Endothelial cell of umbilical vein (primary cell): ENCODE data around the gene ST3GAL5. TPM values are rescaled to one million over a fixed set of nuclear protein-coding genes. Genes with fewer than 3 reads are reported as not detected.

Experiments
- BruUV-seq: library from RNA; stranded (reverse); fragments of 400-500 nt; replicated peaks from 2 replicates; lab custom pipeline; 2021; lab: Mats Ljungman, UMichigan
- CTCF ChIA-PET: fragments of 300-600, 350-600 bp; sonication (Branson Sonifier 250); formaldehyde crosslinking; loops from one replicate; lab custom pipeline; 2021; ENCODE audit warnings: antibody characterized with exemption, inconsistent platforms; lab: Charles Lee
- POLR2A ChIA-PET: fragments of 300-600, 350-600 bp; sonication (Branson Sonifier 250); formaldehyde crosslinking; loops from one replicate; lab custom pipeline; 2021; ENCODE audit warnings: antibody characterized with exemption, inconsistent platforms; lab: Charles Lee
- DNase-seq: peaks from one replicate; pipeline ENCODE4 v3.0.0-alpha.2; 2011; ENCODE audit warnings: low read depth, low spot score
- FAIRE-seq: peaks from 2 replicates; lab custom pipeline; 2011; peaks lifted over from hg19 to GRCh38; lab: Jason Lieb, UNC
- H2AFZ ChIP-seq: 2 replicates; pipeline ENCODE4 v1.6.0; 2012; ENCODE audit warnings: low read depth, low read length, control low read depth, inconsistent platforms
- H3K27ac ChIP-seq: 2 replicates; pipeline ENCODE4 v1.5.1; 2011; ENCODE audit warnings: low read depth, mild to moderate bottlenecking, control low read depth, low read length, moderate library complexity; ENCODE audit not compliant: insufficient read depth
- H3K27me3 ChIP-seq, 2 experiments: 2 replicates each; pipeline versions ENCODE4 v1.6.0 to v1.6.1; 2011; ENCODE audit warnings: low read length in 2 of 2, mixed read lengths in 1 of 2; ENCODE audit not compliant: control insufficient read depth in 2 of 2, insufficient read depth in 2 of 2
- H3K36me3 ChIP-seq, 2 experiments: 2 replicates in 1 of 2; 3 replicates in 1 of 2; pipeline ENCODE4 v1.5.1; 2011; ENCODE audit warnings: low read length in 2 of 2, mild to moderate bottlenecking in 1 of 2, moderate library complexity in 1 of 2; ENCODE audit not compliant: control insufficient read depth in 2 of 2, insufficient read depth in 2 of 2; ENCODE audit errors: extremely low read depth in 1 of 2
- H3K4me1 ChIP-seq: 3 replicates; pipeline ENCODE4 v1.5.1; 2011; ENCODE audit warnings: mild to moderate bottlenecking, low read length; ENCODE audit not compliant: control insufficient read depth, insufficient read depth; ENCODE audit errors: extremely low read depth
- H3K4me2 ChIP-seq: 2 replicates; pipeline ENCODE4 v1.6.1; 2011; ENCODE audit warnings: low read length, control low read depth, mixed read lengths; ENCODE audit not compliant: insufficient read depth
- H3K4me3 ChIP-seq, 3 experiments: fragments of 200-600 bp in 1 of 3; sonication (generic), shearing (Covaris generic) in 1 of 3; replicated peaks in 1 of 3; 2 replicates each; pipeline ENCODE4 v1.5.1; 2011 to 2016; ENCODE audit warnings: control low read depth in 3 of 3, low read length in 3 of 3, mild to moderate bottlenecking in 2 of 3, inconsistent platforms in 1 of 3, low read depth in 1 of 3, moderate library complexity in 1 of 3; ENCODE audit not compliant: insufficient read depth in 1 of 3
- H3K79me2 ChIP-seq: 2 replicates; pipeline ENCODE4 v1.6.0; 2012; ENCODE audit warnings: low read length, inconsistent platforms; ENCODE audit not compliant: control insufficient read depth, insufficient read depth
- H3K9ac ChIP-seq: replicated peaks from 2 replicates; pipeline ENCODE3; 2011; ENCODE audit warnings: low read length, control low read depth; ENCODE audit not compliant: insufficient read depth; ENCODE audit errors: extremely low read depth
- H3K9me1 ChIP-seq: replicated peaks from 3 replicates; pipeline ENCODE4 v1.6.0; 2011; ENCODE audit warnings: mild to moderate bottlenecking, low read length; ENCODE audit not compliant: control insufficient read depth, insufficient read depth; ENCODE audit errors: extremely low read depth
- H3K9me3 ChIP-seq: replicated peaks from 2 replicates; pipeline ENCODE4 v1.5.1; 2012; ENCODE audit warnings: low read length, inconsistent platforms; ENCODE audit not compliant: control insufficient read depth, insufficient read depth
- H4K20me1 ChIP-seq: replicated peaks from 2 replicates; pipeline ENCODE3; 2011; ENCODE audit warnings: mild to moderate bottlenecking, low read length; ENCODE audit not compliant: control insufficient read depth, insufficient read depth; ENCODE audit errors: extremely low read depth
- GATA2 ChIP-seq: IDR thresholded peaks from 2 replicates; pipeline ENCODE4 v1.7.0; 2011; ENCODE audit warnings: low read depth, mild to moderate bottlenecking, moderate library complexity, mixed read lengths, low read length; ENCODE audit not compliant: insufficient read length, insufficient read depth
- MYC ChIP-seq: IDR thresholded peaks from one replicate; pipeline ENCODE4 v1.6.1; 2011; ENCODE audit warnings: mild to moderate bottlenecking, low read depth, low read length
- POLR2AphosphoS5 ChIP-seq: IDR thresholded peaks from 2 replicates; pipeline ENCODE4 v1.6.1; 2012; ENCODE audit warnings: low read depth, mild to moderate bottlenecking, control low read depth, low read length, moderate library complexity; ENCODE audit not compliant: insufficient read depth
- dilution Hi-C: fragments of 300-500 bp; cut with MboI; formaldehyde crosslinking; loops from one replicate; pipeline ENCODE4 v1.15.0; 2019; ENCODE audit warnings: low sequenced_read_pairs; ENCODE audit not compliant: extremely low pct_ligation_motif_present
- intact Hi-C: fragments of 100-400 bp; cut with micrococcal nuclease; formaldehyde crosslinking; loops from one replicate; pipeline ENCODE4 v1.10.0; 2022
- polyA plus RNA-seq, 4 experiments: library from polyadenylated mRNA; depleted of rRNA in 3 of 4; stranded (reverse) in 3 of 4; unstranded in 1 of 4; fragments of >200 nt; gene quantifications; 2 replicates each; pipeline versions ENCODE4 v1.2.1 to v1.2.3, GENCODE V29; 2011 to 2012; ENCODE audit warnings: missing spikeins in 1 of 4
- total RNA-seq: library from RNA; stranded (reverse); gene quantifications from 2 replicates; pipeline ENCODE4 v1.2.3, GENCODE V29; 2021
- TF ChIP-seq, protein P1 (sequence below): IDR thresholded peaks from 2 replicates; pipeline ENCODE4 v1.6.1; 2011; ENCODE audit not compliant: insufficient read depth, insufficient read length
- TF ChIP-seq, protein P2 (sequence below), 2 donors: IDR thresholded peaks; 1 replicate in 1 of 2; 2 replicates in 1 of 2; pipeline ENCODE4 v1.5.1; 2011; ENCODE audit warnings: low read length in 2 of 2, mild to moderate bottlenecking in 2 of 2, moderate library complexity in 2 of 2, control low read depth in 1 of 2, inconsistent platforms in 1 of 2, low read depth in 1 of 2; ENCODE audit not compliant: insufficient read depth in 1 of 2; ENCODE audit errors: extremely low read depth in 1 of 2

The ST3GAL5 gene
- total and polyA plus RNA-seq, 2 donors (not counting 3 experiments of a cell fraction or from before 2014, with no cell fraction given) = 9.5 to 16.0 TPM

- Histone ChIP-seq H3K4me3 (no peak overlapping the region), H3K4me1 (peaks cover 13% of the 10 kb centered on the region), H3K27ac (no peak overlapping the region), H3K4me2 (peak overlapping the region; percentile 1), H3K9me3 (no peaks in the 10 kb centered on the region), H4K20me1 (no peaks in the 10 kb centered on the region), H3K9me1 (no peaks in the 10 kb centered on the region), H3K27me3 (no peaks in the 10 kb centered on the region), H3K36me3 (no peaks in the 10 kb centered on the region), H3K79me2 (no peaks in the 10 kb centered on the region), H3K9ac (no peak overlapping the region), H2AFZ (peak overlapping the region; percentile 6)
- dilution Hi-C loops = no loop called here
- POLR2A ChIA-PET = no interaction called here
- no TSS peak for BruUV-seq
- TF ChIP-seq MYC (no peak), GATA2 (no peak), POLR2AphosphoS5 (peak; percentile 39)
- TF ChIP-seq, protein P1, sequence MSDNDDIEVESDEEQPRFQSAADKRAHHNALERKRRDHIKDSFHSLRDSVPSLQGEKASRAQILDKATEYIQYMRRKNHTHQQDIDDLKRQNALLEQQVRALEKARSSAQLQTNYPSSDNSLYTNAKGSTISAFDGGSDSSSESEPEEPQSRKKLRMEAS = no peak
- TF ChIP-seq, protein P2, sequence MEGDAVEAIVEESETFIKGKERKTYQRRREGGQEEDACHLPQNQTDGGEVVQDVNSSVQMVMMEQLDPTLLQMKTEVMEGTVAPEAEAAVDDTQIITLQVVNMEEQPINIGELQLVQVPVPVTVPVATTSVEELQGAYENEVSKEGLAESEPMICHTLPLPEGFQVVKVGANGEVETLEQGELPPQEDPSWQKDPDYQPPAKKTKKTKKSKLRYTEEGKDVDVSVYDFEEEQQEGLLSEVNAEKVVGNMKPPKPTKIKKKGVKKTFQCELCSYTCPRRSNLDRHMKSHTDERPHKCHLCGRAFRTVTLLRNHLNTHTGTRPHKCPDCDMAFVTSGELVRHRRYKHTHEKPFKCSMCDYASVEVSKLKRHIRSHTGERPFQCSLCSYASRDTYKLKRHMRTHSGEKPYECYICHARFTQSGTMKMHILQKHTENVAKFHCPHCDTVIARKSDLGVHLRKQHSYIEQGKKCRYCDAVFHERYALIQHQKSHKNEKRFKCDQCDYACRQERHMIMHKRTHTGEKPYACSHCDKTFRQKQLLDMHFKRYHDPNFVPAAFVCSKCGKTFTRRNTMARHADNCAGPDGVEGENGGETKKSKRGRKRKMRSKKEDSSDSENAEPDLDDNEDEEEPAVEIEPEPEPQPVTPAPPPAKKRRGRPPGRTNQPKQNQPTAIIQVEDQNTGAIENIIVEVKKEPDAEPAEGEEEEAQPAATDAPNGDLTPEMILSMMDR (IDR thresholded peaks at IDR 0.05; ENCODE audit: extremely low read depth in 1 of 2, insufficient read depth in 1 of 2, low read depth in 1 of 2, low read length in 2 of 2) = no peak
- intact Hi-C loops = no loop called here
- CTCF ChIA-PET = no interaction called here
- DNase-seq = peak; percentile 30
- FAIRE-seq = peak; percentile 73
Observed at GRCh38 chr2:85893428-85894258, 4.9 kb upstream of the ST3GAL5 start.
